Dedifferentiated amniotic fluid mesenchymal stem cell (primary cell): ENCODE results near the gene AFAP1L1.

Experiments used
- DNase-seq: peaks from one replicate; pipeline ENCODE4 v3.0.0-alpha.2; 2016; ENCODE audit errors: extremely low spot score

AFAP1L1 gene

DNA sequence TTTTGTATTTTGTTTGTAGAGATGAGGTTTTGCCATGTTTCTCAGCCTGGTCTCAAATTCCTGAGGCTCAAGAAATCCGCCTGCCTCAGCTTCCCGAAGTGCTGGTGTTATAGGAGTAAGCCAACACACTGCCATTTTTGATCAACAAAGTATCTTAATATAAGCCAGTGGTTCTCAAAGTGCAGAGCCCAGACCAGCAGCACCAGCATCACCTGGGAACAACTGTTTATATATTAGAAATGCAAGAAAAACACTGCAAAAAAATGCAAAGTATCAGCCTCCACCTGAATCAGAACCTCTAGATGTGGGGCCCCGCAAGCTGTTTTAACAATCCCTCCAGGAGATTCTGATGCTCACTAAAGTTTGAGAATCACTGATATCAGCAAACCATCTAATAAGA is 101.3 kb downstream of the AFAP1L1 start:
- no peak for DNase-seq

DNA sequence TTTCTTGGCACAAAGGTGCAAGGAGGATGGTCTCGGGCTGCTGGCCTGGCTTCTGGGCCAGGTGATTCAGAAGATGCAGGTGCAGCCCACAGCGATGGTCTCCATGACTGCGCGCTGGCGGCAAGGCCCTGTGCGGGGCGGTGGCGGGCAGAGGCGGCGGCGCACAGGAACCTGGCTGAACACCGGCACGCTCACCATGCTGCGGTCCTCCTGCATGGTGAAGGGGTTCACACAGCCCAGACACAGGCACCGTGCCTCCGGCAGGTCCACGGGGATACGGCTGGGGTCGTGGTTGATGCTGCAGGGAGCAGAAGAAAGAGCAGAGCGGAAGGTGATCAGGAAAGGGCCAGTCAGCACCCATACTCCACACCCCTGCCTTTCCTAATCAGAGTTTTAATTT is 102.6 kb downstream of the AFAP1L1 start:
- no peak for DNase-seq

DNA sequence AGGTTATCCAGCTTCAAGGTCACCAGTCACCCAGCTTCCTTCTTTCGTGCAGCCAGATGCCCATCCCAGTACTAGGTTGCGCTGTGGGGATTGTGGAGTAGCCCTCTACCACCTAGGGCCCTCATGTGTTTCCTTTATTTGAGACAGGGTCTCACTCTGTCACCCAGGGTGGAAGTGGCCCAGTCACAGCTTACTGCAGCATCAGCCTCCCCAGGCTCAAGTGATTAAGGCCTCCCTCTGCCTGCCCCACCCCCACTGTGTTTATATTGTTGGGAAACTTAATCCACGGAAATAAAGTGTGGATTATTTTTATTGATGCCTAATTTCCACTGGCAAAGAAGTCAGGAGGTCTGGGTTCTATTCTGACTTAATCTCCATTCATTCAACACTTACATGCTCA is 103.1 kb downstream of the AFAP1L1 start:
- DNase-seq: no peak

DNA sequence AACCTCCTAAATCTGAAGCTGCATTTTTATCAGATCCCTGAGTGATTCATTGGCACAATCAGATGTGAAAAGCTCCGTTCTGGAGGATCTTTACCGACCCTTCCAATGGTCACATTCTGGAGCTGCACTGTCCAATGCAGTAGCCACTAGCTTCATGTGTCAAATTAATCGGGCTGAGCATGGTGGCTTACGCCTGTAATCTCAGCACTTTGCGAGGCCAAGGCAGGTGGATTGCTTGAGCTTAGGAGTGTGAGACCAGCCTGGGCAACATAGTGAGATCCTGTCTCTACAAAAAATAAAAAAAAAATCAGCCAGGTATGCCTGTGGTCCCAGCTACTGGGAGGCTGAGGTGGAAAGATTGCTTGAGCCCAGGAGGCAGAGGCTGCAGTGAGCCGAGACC is 103.8 kb downstream of the AFAP1L1 start:
- no peak for DNase-seq

DNA sequence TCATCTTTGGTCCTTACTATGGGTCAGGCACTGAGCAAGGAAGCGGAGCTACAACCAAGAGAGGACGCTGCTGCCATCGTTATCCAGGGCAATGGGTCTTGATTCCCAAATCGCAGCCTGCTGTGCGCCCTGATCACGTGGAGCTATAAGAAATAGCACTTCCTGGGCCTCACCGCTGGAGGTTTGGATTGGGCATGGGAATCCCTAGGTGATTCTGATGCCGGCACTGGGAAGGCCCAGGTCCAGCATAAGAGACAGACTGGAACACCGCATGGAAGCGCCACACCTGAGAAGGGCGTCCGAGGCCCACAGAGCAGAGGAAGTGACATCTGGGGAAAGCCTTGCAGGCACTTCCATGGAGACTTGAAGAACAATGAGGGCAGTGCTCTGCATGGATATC is 104.4 kb downstream of the AFAP1L1 start:
- no peak for DNase-seq

DNA sequence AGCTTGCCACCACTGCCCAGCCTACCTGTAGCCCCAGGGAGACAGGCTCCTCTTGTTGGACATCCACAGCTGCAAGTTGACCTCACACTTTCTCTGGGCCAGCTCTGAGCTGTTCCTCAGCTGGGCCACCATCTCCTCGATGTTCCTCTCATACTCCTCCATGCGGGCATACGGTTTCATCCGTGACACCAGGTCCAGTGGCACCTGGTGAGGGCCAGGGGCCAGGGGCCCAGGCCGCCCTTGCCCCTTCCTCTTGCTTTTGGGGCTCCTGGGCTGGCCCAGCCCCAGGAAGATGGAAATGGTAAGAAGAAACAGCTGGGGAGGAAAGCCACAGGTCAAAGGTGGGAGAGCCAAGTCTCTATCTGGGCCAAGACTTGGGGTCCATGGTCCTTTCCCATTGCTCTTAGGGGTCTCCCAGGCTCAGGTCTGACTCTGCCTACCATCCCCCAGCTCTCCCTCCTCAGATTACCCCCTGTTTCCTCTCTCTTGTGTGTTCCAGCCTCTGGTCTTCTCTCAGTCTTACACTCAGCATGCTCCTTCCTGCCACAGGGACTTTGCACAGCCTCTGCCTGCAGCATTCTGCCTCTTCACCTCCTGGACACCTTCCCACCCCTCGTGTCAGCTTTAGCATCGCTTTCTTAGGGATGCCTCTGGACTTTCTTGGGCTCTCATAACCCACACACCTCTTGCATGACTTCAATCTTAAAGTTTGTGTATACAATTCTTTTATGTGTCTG is 105.2 kb downstream of the AFAP1L1 start:
- DNase-seq: no peak

DNA sequence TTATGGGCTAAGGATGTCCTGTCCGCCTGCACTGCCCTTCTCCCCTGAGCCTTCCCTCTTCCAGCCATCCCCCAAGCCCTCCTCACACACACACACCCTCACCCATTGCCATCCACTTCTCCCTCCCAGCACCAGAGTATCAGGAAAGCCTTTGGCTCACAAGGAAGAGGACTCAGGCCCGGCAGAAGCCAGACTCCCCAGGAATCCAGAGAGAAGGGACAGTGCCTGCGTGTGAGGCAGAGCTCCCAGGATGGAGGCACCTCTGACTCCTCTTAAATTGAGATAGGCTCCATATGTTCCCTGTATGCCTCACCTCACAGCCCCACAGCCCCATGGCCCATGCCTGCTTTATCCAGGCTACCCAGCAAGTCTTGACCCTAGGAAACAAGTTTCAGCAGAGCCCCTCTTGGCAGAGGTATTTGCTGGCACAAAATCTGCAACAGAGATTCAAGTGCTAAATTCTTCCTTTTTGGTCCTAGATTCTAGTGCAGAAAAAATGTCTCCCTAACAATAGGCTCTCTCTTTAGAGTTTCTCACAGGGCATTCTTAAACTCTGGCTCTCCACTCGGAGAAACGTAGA is 106.7 kb downstream of the AFAP1L1 start:
- DNase-seq: no peak

DNA sequence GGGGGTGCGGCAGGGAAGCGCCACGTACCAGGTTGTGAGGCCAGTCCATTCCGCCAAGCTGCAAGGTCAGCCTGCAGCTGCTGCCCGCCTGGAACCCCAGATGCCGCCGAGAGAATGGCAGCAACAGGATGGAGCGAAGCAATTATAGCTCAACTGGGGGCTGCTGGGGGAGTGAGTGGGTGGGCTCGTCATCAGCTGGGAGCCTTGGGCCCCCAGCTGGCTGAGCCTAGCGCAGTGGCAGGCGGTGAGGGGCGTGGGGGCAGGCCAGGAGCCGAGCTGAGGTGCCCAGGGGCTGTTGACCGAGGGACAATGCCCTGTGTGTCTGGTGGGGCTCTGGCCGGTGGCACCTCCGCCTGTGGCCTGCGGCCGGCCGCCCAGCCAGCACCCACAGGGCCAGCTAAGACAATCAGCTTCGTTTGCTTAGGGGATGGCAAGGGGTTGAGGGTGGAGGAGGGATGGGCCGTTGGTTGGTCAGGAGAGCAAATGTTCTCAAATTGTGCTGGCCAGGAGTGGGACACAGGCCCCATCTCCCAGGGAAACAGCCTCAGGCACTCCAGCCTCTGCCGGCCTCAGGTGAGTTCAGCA is 107.6 kb downstream of the AFAP1L1 start, which contains the start of gene IL17B:
Gene IL17B (minus strand): TSS at position 116 of the 585 bp plus-strand sequence. CDS start 67 bp downstream, at position 49.
- DNase-seq: no peak

DNA sequence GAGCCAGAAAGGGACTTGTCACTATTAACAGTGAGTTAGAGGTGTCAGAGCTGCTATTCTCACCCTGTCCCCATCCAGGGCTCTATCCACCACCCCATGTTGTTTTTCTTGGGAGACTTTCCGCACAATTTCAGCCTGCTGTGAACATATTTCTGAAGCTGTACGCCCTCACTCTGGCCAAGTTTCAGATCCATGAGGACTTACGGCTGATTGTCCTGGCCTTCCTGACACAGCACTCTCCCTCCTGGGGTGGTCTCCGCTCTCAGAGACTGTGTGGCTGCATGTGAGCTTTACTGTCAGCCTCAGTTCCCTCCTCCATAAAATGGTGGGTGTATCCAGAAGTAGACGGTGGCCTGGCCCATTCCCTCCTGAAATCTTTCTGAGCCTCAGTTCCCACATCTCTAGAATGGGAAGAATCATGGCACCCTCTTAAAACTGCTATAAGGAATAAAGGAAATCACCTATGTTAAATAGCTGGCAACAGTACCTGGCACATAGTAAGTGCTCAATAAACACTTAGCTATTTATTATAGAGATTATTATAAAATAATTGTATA is 108.2 kb downstream of the AFAP1L1 start:
- DNase-seq: no peak

DNA sequence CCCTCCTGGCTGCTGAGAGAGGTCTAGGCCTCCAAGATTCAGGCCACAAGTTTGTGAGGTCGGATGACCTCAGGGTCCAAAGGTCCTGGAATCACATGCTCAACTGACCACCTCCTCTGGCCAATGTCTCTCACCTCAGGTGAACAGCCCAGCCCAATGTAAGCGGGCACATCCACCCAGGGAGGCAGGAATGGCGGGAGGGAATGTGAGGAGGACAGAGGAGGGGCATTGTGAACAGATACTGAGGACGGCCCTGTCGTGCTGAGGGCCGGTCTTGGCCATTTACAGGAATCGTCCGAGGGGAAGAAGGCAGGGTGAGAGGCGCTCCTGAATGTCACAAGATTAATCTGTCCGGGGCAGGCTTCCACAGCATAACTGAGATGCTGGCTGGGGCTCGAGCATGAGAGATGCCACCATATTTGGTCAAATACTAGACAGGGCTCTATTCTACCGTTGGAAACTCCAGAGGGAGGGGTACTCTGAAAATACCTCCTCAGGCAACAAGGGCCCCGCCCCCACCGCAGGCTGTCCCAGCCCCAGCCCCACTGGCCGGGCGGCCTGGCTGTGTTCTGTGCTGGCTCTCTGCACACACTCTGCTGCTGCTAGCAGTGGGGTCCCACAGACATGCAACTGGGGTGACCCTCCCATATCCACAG is 108.9 kb downstream of the AFAP1L1 start:
- no peak for DNase-seq

DNA sequence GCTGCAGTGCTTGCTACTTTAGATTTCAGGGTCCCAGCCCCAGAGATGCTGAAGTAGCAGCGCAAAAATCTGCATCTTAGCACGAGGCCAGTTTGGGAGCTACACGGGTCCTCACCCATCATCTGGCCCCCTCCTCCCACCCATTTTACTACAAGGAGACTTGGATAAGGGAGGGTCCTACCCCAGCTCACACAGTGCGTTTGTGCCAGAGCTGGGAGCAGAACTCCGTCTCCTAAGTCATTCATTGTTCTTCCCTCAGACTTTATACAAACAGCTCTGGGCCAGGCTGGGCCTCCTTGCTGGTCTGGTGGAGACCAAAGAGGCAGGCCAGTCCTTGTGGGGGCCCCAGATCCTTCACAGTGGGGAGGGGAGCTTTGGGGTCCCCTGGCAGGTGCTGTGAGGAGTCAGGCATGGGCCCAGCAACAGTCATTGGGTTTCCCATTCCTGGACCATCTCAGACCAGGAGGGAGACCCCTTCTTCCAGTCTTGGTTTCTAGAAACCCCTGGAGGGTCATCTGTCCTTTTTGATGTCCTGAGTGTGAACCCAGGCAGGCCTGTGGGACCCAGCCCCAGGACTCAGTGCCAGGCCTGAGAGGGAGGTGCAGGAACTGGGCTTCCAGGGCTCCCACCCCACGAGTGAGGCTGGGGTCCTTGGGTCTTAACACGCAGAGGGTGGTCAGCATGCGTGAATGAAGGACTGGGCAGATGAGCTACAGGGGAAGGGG is 109.8 kb downstream of the AFAP1L1 start:
- DNase-seq: no peak

DNA sequence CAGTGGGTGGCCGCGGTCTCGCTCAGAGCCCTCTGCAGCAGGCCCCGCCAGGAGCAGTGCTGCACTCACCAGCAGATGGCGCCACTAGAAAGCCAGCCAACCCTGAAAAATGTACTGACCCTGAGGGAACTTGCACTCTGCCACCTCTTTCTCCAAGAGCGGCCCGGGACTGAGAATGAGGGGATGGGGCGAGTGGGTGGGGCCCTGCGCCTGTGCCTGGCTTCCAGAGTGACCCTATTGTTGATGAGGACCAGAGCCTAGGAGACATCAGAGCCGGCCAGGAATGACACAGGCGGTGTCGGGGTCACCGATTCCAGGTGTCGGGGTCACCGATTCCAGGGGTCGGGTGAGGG is 110.3 kb downstream of the AFAP1L1 start:
- DNase-seq: peak; percentile 52

DNA sequence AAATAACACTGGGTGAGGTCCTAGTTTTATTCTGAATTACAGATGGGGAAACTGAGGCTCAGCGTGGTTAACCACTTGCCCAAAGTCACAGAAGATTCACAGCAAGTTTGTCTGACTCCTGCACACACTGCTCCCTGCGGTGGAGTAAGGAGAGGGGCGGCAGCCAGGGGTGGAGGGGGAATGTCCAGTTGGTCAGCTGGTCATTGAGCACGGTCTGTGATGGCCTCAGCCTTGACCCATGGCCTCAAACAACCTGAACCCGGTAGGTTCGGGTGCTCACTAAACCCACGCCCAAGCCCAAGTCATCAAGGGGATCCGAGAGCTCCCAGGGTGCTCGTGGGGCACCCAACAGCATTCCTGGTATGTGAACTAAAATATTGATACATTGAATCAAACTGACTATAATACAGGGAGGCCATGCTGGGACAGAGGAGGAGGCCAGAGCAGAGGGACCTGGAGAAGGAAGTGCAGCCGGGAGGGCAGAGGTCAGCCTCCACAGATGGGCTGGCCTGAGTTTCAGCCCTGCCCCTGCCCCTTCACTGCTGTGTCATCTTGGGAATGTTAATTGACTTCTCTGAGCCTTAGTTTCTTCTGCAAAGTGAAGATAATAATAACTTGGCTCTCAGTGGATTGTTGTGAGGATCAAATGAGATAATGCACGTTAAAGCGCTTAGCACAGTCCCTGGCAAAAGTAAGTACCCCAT is 111.0 kb downstream of the AFAP1L1 start:
- DNase-seq: no peak

DNA sequence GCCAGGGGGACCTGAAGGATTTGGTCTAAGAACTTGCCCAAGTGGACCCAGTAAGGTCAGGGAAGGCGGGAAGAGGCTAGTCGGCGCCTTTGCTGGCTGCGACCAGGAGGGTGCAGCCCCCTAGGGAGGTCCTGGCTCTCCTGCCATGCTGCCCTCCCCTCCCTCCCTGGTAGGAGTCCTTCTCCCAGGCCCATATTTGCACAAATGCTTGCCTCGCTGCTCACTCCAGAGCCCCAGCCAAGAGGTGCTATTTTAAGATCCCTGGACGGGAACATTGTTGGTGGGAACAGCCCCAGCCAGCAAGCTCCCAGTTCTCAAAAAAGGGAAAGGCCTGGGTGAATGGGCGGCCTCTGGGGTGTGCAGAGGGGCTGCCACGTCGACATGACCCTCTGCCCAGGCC is 111.7 kb downstream of the AFAP1L1 start:
- DNase-seq: no peak

DNA sequence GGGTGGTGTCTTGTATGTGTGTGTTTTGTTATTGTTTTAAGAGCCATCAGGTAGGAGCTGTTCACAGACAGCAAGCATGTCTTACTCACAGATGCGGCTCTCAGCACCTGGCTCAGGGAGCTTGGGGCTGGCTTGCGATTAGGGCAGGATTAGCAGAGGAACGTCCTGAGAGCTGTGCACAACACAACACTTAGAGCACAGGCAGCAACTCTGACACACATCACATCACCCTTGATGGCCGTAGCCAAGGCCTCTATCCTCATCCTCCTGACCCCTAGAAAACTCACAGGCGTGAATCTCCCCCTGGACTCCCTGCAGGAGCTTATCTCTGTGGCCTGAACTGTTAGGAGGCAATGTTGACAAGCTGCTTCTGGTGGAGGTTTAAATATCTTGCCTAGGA is 114.5 kb downstream of the AFAP1L1 start:
- no peak for DNase-seq

DNA sequence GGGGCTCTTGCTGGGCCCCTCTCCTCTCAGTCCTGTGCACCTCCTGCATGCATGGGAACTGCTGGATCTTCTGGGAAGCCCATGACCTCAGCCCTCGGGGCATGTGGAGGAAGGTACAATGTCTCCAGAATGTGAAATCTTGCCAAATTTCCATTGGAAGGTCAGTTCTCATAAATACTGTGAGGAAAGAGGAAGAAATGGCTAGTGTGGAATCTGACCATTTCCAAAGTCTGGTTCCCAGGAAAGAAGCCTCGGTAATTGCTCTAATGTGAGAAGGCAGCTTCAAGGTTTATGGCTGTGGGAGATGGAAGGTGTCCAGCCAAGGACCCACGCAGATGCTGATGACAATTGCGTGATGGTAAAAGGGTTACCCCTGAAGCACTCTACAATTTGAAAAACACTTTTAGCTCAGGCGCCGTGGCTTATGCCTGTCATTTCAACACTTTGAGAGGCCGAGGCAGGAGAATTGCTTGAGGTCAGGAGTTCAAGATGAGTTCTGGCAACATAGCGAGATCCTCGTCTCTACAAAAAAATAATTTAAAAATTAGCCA is 115.5 kb downstream of the AFAP1L1 start:
- no peak for DNase-seq

DNA sequence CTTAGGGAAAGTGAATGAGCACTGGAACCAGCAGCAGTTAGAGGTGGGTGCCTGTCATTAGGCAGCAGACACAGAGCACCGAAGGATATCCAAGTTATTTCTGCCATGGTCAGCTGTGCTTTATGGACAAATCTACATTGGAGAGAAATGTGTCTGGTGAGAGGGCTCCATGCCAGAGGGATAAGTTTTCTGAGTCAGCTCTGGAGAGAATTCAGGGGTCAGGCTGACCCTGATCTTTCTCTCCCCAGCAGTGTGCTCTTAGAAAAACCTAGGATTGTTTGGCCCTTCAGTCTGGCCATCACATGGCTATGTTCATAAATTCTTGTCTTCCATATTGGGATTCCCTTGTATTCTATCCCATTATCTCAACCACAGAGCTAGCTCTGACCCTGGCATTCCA is 116.3 kb downstream of the AFAP1L1 start:
- DNase-seq: no peak

DNA sequence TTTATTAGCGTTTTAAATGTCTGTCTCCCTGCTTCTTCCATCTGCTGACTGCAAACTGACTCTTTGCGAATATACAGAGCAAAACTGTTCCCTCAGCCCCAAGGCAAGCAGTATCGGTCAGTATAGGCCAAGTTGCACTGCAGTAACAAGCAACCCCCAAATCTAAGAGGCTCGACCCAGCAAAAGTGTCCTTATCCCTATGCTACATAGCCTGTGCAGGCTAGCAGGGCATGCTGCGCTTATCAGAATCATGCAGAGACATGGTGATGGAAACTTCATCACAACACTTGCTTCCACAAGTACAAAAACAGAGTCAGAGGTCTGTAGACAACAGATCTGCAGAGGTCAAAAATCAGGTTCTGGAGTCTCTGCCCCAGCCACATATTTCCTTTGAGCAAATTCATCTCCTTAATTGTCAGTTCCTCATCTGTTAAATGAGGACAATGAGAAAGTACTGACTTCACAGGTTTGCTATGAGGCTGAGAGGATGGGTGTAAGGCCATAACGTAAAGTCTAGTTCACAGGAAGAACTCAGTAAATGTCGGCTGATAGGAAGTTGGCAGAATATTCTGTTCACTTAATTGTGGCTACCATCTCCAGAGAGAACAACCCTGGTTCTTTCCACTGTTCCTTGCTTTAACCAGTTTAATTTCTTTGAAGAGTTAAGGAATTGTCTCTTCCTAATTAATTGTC is 117.0 kb downstream of the AFAP1L1 start:
- DNase-seq: no peak

DNA sequence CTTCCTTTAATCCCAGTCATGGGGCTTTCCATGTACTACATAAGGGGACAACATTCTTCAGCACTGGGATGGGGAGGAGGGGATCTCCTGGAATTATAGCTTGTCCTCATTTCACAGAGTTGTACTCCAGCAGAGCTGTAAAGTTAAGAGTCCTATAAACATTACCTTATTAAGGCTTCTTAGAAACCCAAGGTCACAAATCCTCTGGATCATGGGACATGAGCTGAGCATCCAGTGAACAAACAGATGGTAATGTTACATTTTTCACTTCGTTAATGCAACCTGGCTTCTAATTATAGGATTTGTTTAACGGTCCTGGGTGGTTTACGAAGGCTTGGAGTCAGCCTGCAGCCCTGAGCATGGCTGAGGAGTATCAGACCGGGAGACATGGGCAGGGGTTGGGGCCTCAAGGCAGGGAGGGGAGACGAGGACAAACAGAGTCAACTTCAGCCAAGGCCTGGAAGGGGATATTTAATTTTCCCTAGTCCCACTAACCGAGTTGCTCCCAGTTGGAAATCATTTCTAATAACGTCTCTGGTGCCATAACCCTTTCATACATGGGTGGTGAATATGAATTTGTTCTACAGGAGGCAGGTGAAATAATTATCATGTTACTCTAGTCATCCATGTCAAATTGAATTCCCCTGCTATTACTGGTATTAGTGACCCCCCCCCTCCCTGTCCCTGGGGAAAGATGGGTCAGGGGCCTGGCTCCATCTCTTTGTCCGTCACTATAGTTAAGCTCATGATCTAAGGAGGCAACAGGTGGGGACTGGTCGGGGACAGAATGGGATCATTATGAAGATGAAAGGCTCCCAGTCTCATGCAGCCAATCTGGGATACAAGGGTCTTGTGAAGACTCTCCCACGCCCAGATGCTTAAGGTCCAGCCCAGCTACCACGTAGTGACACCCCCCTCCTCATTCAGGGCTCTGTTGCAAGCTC is 118.2 kb downstream of the AFAP1L1 start:
- DNase-seq: no peak
